Fibroblast of lung (primary cell): ENCODE results near the gene ELOVL1. TPM values are rescaled to one million over a fixed set of nuclear protein-coding genes. Genes with fewer than 3 reads are reported as not detected.

Experiments used
- DNase-seq, 2 donors: peaks; one replicate each; pipeline versions ENCODE4 v3.0.0 to v3.0.0-alpha.2; 2010; ENCODE audit warnings: low read depth in 2 of 2
- H2AFZ ChIP-seq: 2 replicates; pipeline ENCODE4 v1.5.1; 2012; ENCODE audit warnings: low read length, control low read depth, inconsistent platforms
- H3K27ac ChIP-seq: 2 replicates; pipeline ENCODE4 v1.5.1; 2011; ENCODE audit warnings: low read length, control low read depth; ENCODE audit not compliant: insufficient read depth
- H3K27me3 ChIP-seq: 2 replicates; pipeline ENCODE4 v1.5.1; 2011; ENCODE audit warnings: mild to moderate bottlenecking, low read length; ENCODE audit not compliant: control insufficient read depth, insufficient read depth
- H3K36me3 ChIP-seq: 2 replicates; pipeline ENCODE4 v1.5.1; 2011; ENCODE audit warnings: low read length; ENCODE audit not compliant: control insufficient read depth, insufficient read depth
- H3K4me1 ChIP-seq: 2 replicates; pipeline ENCODE4 v1.5.1; 2011; ENCODE audit warnings: low read length; ENCODE audit not compliant: control insufficient read depth, insufficient read depth; ENCODE audit errors: extremely low read depth
- H3K4me2 ChIP-seq: 2 replicates; pipeline ENCODE4 v1.5.1; 2011; ENCODE audit warnings: low read length, control low read depth; ENCODE audit not compliant: insufficient read depth; ENCODE audit errors: extremely low read depth
- H3K4me3 ChIP-seq, 4 experiments: fragments of 200-600 bp in 1 of 4; sonication (generic) in 1 of 4; replicated peaks in 1 of 4; 2 replicates each; pipeline ENCODE4 v1.5.1; 2011 to 2016; ENCODE audit warnings: low read length in 4 of 4, low read depth in 3 of 4, mild to moderate bottlenecking in 3 of 4, control low read depth in 2 of 4, inconsistent platforms in 1 of 4, mixed read lengths in 1 of 4; ENCODE audit not compliant: insufficient read depth in 1 of 4; ENCODE audit errors: control extremely low read depth in 1 of 4
- H3K79me2 ChIP-seq: 2 replicates; pipeline ENCODE4 v1.5.1; 2012; ENCODE audit warnings: mild to moderate bottlenecking, low read length, inconsistent platforms; ENCODE audit not compliant: control insufficient read depth, insufficient read depth
- H3K9ac ChIP-seq: 2 replicates; pipeline ENCODE4 v1.5.1; 2011; ENCODE audit warnings: mild to moderate bottlenecking, low read length, control low read depth; ENCODE audit not compliant: insufficient read depth
- H3K9me3 ChIP-seq: 2 replicates; pipeline ENCODE4 v1.5.1; 2012; ENCODE audit warnings: low read depth, low read length; ENCODE audit not compliant: control insufficient read depth, insufficient read depth
- H4K20me1 ChIP-seq: 2 replicates; pipeline ENCODE4 v1.5.1; 2011; ENCODE audit warnings: low read length; ENCODE audit not compliant: control insufficient read depth, insufficient read depth; ENCODE audit errors: extremely low read depth
- EZH2 ChIP-seq: IDR thresholded peaks from 2 replicates; pipeline ENCODE4 v1.5.1; 2012; ENCODE audit warnings: low read length, control low read depth, mild to moderate bottlenecking; ENCODE audit errors: missing control alignments
- polyA plus RNA-seq, 2 donors: library from polyadenylated mRNA; depleted of rRNA in 1 of 2; stranded (reverse) in 1 of 2; unstranded in 1 of 2; fragments of >200 nt; gene quantifications; 2 replicates each; pipeline ENCODE4 v1.2.1, GENCODE V29; 2011 to 2012; ENCODE audit warnings: missing spikeins in 1 of 2
- total RNA-seq: library from RNA; depleted of rRNA; stranded (reverse); fragments of >200 nt; gene quantifications from 2 replicates; pipeline ENCODE4 v1.2.1, GENCODE V29; 2014
- TF ChIP-seq, protein P1 (sequence below), 2 donors: IDR thresholded peaks in 1 of 2; conservative IDR thresholded peaks in 1 of 2; 1 replicate in 1 of 2; 2 replicates in 1 of 2; pipeline ENCODE4 v1.5.1; 2011 to 2012; ENCODE audit warnings: low read length in 2 of 2, control low read depth in 1 of 2, inconsistent platforms in 1 of 2, low read depth in 1 of 2, mild to moderate bottlenecking in 1 of 2

ELOVL1 gene
- total and polyA plus RNA-seq, 2 donors (not counting 1 experiment from before 2014, with no cell fraction given), result 65.2 to 172 TPM

DNA sequence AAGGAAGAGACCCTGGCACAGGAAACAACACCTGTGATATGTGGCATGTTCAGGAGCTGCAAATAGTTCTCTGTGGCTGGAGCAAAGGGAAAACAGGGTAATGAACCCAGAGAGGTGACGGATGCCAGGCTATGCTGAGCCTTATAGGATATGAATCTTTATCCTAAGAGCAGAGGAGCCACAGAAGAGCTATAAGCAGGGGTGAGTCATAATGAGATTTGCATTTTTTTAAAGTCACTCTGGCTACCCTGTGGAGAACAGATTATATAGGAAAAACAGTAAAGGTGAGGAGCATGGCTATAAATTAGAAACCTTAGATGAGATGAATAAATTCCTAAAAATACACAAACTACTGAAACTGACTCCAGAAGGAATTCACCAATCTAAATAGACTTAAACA lies 43.0 kb downstream of the ELOVL1 start:
- TF ChIP-seq EZH2, result no peak
- TF ChIP-seq, protein P1, sequence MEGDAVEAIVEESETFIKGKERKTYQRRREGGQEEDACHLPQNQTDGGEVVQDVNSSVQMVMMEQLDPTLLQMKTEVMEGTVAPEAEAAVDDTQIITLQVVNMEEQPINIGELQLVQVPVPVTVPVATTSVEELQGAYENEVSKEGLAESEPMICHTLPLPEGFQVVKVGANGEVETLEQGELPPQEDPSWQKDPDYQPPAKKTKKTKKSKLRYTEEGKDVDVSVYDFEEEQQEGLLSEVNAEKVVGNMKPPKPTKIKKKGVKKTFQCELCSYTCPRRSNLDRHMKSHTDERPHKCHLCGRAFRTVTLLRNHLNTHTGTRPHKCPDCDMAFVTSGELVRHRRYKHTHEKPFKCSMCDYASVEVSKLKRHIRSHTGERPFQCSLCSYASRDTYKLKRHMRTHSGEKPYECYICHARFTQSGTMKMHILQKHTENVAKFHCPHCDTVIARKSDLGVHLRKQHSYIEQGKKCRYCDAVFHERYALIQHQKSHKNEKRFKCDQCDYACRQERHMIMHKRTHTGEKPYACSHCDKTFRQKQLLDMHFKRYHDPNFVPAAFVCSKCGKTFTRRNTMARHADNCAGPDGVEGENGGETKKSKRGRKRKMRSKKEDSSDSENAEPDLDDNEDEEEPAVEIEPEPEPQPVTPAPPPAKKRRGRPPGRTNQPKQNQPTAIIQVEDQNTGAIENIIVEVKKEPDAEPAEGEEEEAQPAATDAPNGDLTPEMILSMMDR (conservative IDR thresholded peaks at IDR 0.05 in 1 of 2, IDR thresholded peaks at IDR 0.05 in 1 of 2; ENCODE audit: low read depth in 1 of 2, low read length in 2 of 2), result no peak
- no peaks in the 10 kb centered on the region for H4K20me1 ChIP-seq
- no peaks in the 10 kb centered on the region for H3K4me1 ChIP-seq
- H3K79me2 ChIP-seq, result no peaks in the 10 kb centered on the region
- no peaks in the 10 kb centered on the region for H3K27me3 ChIP-seq
- no peak overlapping the region for H3K4me3 ChIP-seq
- H3K36me3 ChIP-seq, result no peaks in the 10 kb centered on the region
- H2AFZ ChIP-seq, result no peak overlapping the region
- no peak overlapping the region for H3K27ac ChIP-seq
- H3K4me2 ChIP-seq, result no peak overlapping the region
- H3K9me3 ChIP-seq, result no peaks in the 10 kb centered on the region
- no peak for DNase-seq
- no peak overlapping the region for H3K9ac ChIP-seq

DNA sequence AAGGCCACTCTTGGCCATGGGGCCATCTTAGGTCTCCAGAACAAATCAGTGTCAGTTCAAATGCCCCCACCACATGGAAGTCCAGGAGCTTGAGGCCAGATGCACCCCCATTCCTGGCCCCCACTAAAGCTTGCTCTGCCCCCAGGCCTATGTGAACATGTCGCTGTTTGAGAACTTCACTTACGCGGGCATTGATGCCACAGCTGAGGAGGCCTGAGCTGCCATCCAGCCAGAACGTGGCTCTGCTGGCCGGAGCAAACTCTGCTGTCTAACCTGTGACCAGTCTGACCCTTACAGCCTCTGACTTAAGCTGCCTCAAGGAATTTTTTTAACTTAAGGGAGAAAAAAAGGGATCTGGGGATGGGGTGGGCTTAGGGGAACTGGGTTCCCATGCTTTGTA lies 45.3 kb downstream of the ELOVL1 start:
- Histone ChIP-seq H3K27me3 (no peaks in the 10 kb centered on the region), H2AFZ (no peak overlapping the region), H3K4me1 (no peaks in the 10 kb centered on the region), H3K9me3 (no peaks in the 10 kb centered on the region), H3K4me3 (no peak overlapping the region), H3K79me2 (no peaks in the 10 kb centered on the region), H3K9ac (no peak overlapping the region), H3K4me2 (no peak overlapping the region), H4K20me1 (no peaks in the 10 kb centered on the region), H3K36me3 (no peaks in the 10 kb centered on the region), H3K27ac (no peak overlapping the region)
- DNase-seq, result no peak
- TF ChIP-seq, protein P1 (conservative IDR thresholded peaks at IDR 0.05 in 1 of 2, IDR thresholded peaks at IDR 0.05 in 1 of 2; ENCODE audit: low read depth in 1 of 2, low read length in 2 of 2), result no peak
- TF ChIP-seq EZH2, result no peak

DNA sequence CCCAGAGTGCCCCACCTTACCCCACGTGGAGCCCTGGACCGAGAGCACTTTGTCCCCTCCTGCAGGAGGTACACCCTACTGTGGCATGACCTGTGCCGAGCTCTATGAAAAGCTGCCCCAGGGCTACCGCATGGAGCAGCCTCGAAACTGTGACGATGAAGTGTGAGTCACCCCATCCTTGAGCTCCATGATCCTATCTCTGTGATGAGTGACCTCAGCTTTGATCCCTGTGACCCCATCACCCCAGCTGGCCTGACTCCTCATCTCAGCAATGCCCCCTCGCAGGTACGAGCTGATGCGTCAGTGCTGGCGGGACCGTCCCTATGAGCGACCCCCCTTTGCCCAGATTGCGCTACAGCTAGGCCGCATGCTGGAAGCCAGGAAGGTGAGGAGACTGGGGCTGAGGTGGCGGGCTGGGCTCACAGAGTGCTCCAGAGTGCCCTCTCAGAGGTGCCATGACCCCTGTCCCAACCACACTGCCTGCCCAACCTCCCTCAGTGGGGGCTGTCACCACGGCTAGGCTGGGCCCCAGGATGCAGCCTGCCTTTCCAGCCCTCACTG lies 46.4 kb downstream of the ELOVL1 start:
- no peak for TF ChIP-seq EZH2
- TF ChIP-seq, protein P1 (conservative IDR thresholded peaks at IDR 0.05 in 1 of 2, IDR thresholded peaks at IDR 0.05 in 1 of 2; ENCODE audit: low read depth in 1 of 2, low read length in 2 of 2), result no peak
- no peak overlapping the region for H2AFZ ChIP-seq
- H3K9ac ChIP-seq, result no peak overlapping the region

More for the DNA sequence above, 46.4 kb downstream of the ELOVL1 start:
- Histone ChIP-seq H3K27me3 (no peaks in the 10 kb centered on the region), H3K4me2 (no peak overlapping the region), H3K36me3 (no peaks in the 10 kb centered on the region), H3K27ac (no peak overlapping the region), H3K4me1 (no peaks in the 10 kb centered on the region), H3K79me2 (no peaks in the 10 kb centered on the region), H3K9me3 (no peaks in the 10 kb centered on the region), H4K20me1 (no peaks in the 10 kb centered on the region), H3K4me3 (no peak overlapping the region)
- no peak for DNase-seq
